ENCODE data around the gene CACNA1D. TPM values are rescaled to one million over a fixed set of nuclear protein-coding genes. Genes with fewer than 3 reads are reported as not detected.

CACNA1D gene
- total and polyA plus RNA-seq, 12 donors: 0.04 to 1.9 (median 0.49) TPM

GRCh38 chr3:53823026-53823955 lies 328.9 kb downstream of the CACNA1D start:
- Histone ChIP-seq H3K4me1 (no peaks in the 10 kb centered on the region), H3K4me3 (no peak overlapping the region), H3K27me3 (peaks cover 0 to 6% (median 0%) of the 10 kb centered on the region in 7 donors), H3K27ac (no peak overlapping the region), H3K36me3 (no peaks in the 10 kb centered on the region), H3K9me3 (no peaks in the 10 kb centered on the region)
- ATAC-seq (no peak), DNase-seq (no peak)
- TF ChIP-seq, protein P1, sequence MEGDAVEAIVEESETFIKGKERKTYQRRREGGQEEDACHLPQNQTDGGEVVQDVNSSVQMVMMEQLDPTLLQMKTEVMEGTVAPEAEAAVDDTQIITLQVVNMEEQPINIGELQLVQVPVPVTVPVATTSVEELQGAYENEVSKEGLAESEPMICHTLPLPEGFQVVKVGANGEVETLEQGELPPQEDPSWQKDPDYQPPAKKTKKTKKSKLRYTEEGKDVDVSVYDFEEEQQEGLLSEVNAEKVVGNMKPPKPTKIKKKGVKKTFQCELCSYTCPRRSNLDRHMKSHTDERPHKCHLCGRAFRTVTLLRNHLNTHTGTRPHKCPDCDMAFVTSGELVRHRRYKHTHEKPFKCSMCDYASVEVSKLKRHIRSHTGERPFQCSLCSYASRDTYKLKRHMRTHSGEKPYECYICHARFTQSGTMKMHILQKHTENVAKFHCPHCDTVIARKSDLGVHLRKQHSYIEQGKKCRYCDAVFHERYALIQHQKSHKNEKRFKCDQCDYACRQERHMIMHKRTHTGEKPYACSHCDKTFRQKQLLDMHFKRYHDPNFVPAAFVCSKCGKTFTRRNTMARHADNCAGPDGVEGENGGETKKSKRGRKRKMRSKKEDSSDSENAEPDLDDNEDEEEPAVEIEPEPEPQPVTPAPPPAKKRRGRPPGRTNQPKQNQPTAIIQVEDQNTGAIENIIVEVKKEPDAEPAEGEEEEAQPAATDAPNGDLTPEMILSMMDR (IDR thresholded peaks at IDR 0.05): no peak
- intact Hi-C loops (cut with DNase I): no loop called here
- 95 to 97% methylated on average over 66 to 67 of the region's 67 CpGs for WGBS, 2 donors

- Histone ChIP-seq H3K4me1 (no peaks in the 10 kb centered on the region), H3K27ac (no peak overlapping the region), H3K4me3 (no peak overlapping the region), H3K36me3 (no peaks in the 10 kb centered on the region), H3K27me3 (peaks cover 0 to 4% (median 0%) of the 10 kb centered on the region in 7 donors), H3K9me3 (no peaks in the 10 kb centered on the region)
- intact Hi-C loops (cut with DNase I): no loop called here
- DNase-seq (no peak), ATAC-seq (no peak)
- WGBS, 2 donors: 70 to 72% methylated on average over 10 of the region's 10 CpGs
- TF ChIP-seq, protein P1 (IDR thresholded peaks at IDR 0.05): no peak
Measured at GRCh38 chr3:53823956-53824657, 329.7 kb downstream of the CACNA1D start.

- DNase-seq (no peak), ATAC-seq (no peak)
- H3K36me3 ChIP-seq: no peaks in the 10 kb centered on the region
- H3K27me3 ChIP-seq: no peaks in the 10 kb centered on the region
- H3K4me3 ChIP-seq: no peak overlapping the region
- H3K4me1 ChIP-seq: no peaks in the 10 kb centered on the region
- no peaks in the 10 kb centered on the region for H3K9me3 ChIP-seq
- no peak overlapping the region for H3K27ac ChIP-seq
- WGBS, 2 donors: 92 to 93% methylated on average over 4 of the region's 4 CpGs
- intact Hi-C loops (cut with DNase I): no loop called here
- TF ChIP-seq, protein P1 (IDR thresholded peaks at IDR 0.05): no peak
Measured at GRCh38 chr3:53824795-53825194, 330.4 kb downstream of the CACNA1D start.

GRCh38 chr3:53826048-53826447 lies 331.6 kb downstream of the CACNA1D start:
- H3K9me3 ChIP-seq: no peaks in the 10 kb centered on the region
- no peak overlapping the region for H3K27ac ChIP-seq
- no peak for DNase-seq
- TF ChIP-seq, protein P1 (IDR thresholded peaks at IDR 0.05): no peak
- H3K4me3 ChIP-seq: no peak overlapping the region
- no peaks in the 10 kb centered on the region for H3K36me3 ChIP-seq
- H3K4me1 ChIP-seq: no peaks in the 10 kb centered on the region
- ATAC-seq: no peak
- intact Hi-C loops (cut with DNase I): no loop called here
- 35 to 47% methylated on average over 1 of the region's 1 CpG for WGBS, 2 donors
- no peaks in the 10 kb centered on the region for H3K27me3 ChIP-seq
